HEK293T (cell line): ENCODE measurements around the gene SYT13.

ENCODE experiments used
- BHLHE40 ChIP-seq: fragments of 450-650 bp; IDR thresholded peaks from 2 replicates; pipeline ENCODE4 v1.6.1; 2016; ENCODE audit warnings: mild to moderate bottlenecking, moderate library complexity, borderline replicate concordance
- FOXK2 ChIP-seq: fragments of 450-650 bp; IDR thresholded peaks from 2 replicates; pipeline ENCODE4 v1.6.1; 2016; ENCODE audit warnings: mild to moderate bottlenecking
- FOXM1 ChIP-seq: fragments of 450-650 bp; IDR thresholded peaks from 2 replicates; pipeline ENCODE4 v1.6.1; 2017; ENCODE audit warnings: mild to moderate bottlenecking, borderline replicate concordance
- HDGF ChIP-seq: fragments of 450-650 bp; IDR thresholded peaks from 2 replicates; pipeline ENCODE4 v1.6.1; 2017; ENCODE audit warnings: antibody characterized with exemption, borderline replicate concordance
- NFRKB ChIP-seq: fragments of 450-650 bp; IDR thresholded peaks from 2 replicates; pipeline ENCODE4 v1.6.1; 2016; ENCODE audit warnings: mild to moderate bottlenecking, moderate library complexity
- SUZ12 ChIP-seq: fragments of 450-650 bp; IDR thresholded peaks from 2 replicates; pipeline ENCODE4 v1.6.1; 2016; ENCODE audit warnings: mild to moderate bottlenecking
- TARDBP ChIP-seq: fragments of 450-650 bp; IDR thresholded peaks from 2 replicates; pipeline ENCODE4 v1.6.1; 2016

GRCh38 chr11:45213316-45213665, 72.8 kb downstream of the SYT13 start:
- no peak for TF ChIP-seq FOXM1
- no peak for TF ChIP-seq SUZ12
- no peak for TF ChIP-seq HDGF
- no peak for TF ChIP-seq FOXK2
- no peak for TF ChIP-seq TARDBP
- TF ChIP-seq BHLHE40, result no peak
- TF ChIP-seq NFRKB, result no peak
